GM18858 (cell line): ENCODE data around the gene SLC7A8.
"Not testable (repeated sequence)": the region's sequence is repeated elsewhere in the genome, so short reads cannot be mapped to it uniquely, and the experiment has no call there.

Source experiments
- ATAC-seq: cut with Tn5 transposase; IDR thresholded peaks from one replicate; pipeline ENCODE4 v1.9.1; 2021; ENCODE audit not compliant: unreplicated experiment

The SLC7A8 gene

GRCh38 chr14:23115039-23115731 is 68.3 kb downstream of the SLC7A8 start:
- no peak for ATAC-seq

GRCh38 chr14:23114669-23115038 is 68.8 kb downstream of the SLC7A8 start:
- no peak for ATAC-seq

GRCh38 chr14:23114120-23114458 is 69.4 kb downstream of the SLC7A8 start:
- no peak for ATAC-seq

- no peak for ATAC-seq
Measured at GRCh38 chr14:23113431-23114119, 69.9 kb downstream of the SLC7A8 start.

- no peak for ATAC-seq
Measured at GRCh38 chr14:23112359-23113178, 70.9 kb downstream of the SLC7A8 start.

- no peak for ATAC-seq
Measured at GRCh38 chr14:23110579-23111365, 72.7 kb downstream of the SLC7A8 start.

GRCh38 chr14:23109769-23110168 is 73.7 kb downstream of the SLC7A8 start:
- no peak for ATAC-seq

- not testable (repeated sequence) for ATAC-seq
Measured at GRCh38 chr14:23108169-23108568, 75.3 kb downstream of the SLC7A8 start.

- ATAC-seq, result not testable (repeated sequence)
Measured at GRCh38 chr14:23107620-23108019, 75.8 kb downstream of the SLC7A8 start.

GRCh38 chr14:23106747-23107045 is 76.8 kb downstream of the SLC7A8 start:
- ATAC-seq, result no peak

GRCh38 chr14:23105348-23105824 is 78.1 kb downstream of the SLC7A8 start:
- no peak for ATAC-seq

- no peak for ATAC-seq
Measured at GRCh38 chr14:23104591-23105347, 78.7 kb downstream of the SLC7A8 start, which contains the start of gene CIROP. Gene CIROP (minus strand): TSS chr14:23104989. CDS start chr14:23104920, 69 bp downstream.

GRCh38 chr14:23104070-23104590 is 79.3 kb downstream of the SLC7A8 start:
- ATAC-seq, result no peak

GRCh38 chr14:23103581-23103980 is 79.9 kb downstream of the SLC7A8 start:
- ATAC-seq, result no peak

- ATAC-seq, result no peak
Measured at GRCh38 chr14:23102801-23103200, 80.7 kb downstream of the SLC7A8 start.

GRCh38 chr14:23101986-23102625 is 81.4 kb downstream of the SLC7A8 start:
- no peak for ATAC-seq

GRCh38 chr14:23101213-23101970 is 82.1 kb downstream of the SLC7A8 start:
- no peak for ATAC-seq

- ATAC-seq, result no peak
Measured at GRCh38 chr14:23099212-23099861, 84.1 kb downstream of the SLC7A8 start.
